Motor neuron (in vitro differentiated cells): Measurements from ENCODE around the gene CALB2. TPM values are rescaled to one million over a fixed set of nuclear protein-coding genes. Genes with fewer than 3 reads are reported as not detected.
A peak's percentile ranks its signal among the peaks of the same experiment; 100 is the strongest.
"Not testable (repeated sequence)": the region's sequence is repeated elsewhere in the genome, so short reads cannot be mapped to it uniquely, and the experiment has no call there.

Source experiments
- ATAC-seq, 8 experiments: fragments of 200-7000 bp; cut with Tn5 transposase; replicated peaks in 6 of 8; 2 replicates each; pipeline ENCODE4 v1.8.0; 2021; ENCODE audit warnings: mild to moderate bottlenecking in 8 of 8, moderate library complexity in 8 of 8
- H3K27ac ChIP-seq, 2 donors: fragments of 250-450 bp; sonication (Bioruptor Pico); 2 replicates each; pipeline ENCODE4 v1.9.0; 2021; ENCODE audit warnings: antibody characterized with exemption in 2 of 2, mild to moderate bottlenecking in 2 of 2, moderate library complexity in 1 of 2
- H3K4me1 ChIP-seq, 2 donors: fragments of 250-450 bp; sonication (Bioruptor Pico); replicated peaks in 1 of 2; 2 replicates each; pipeline ENCODE4 v1.6.1; 2021; ENCODE audit warnings: antibody characterized with exemption in 2 of 2, mild to moderate bottlenecking in 2 of 2, moderate library complexity in 1 of 2
- H3K4me3 ChIP-seq, 5 donors: fragments of 250-450 bp; sonication (Bioruptor Pico); 2 replicates each; pipeline ENCODE4 v1.9.0; 2021; ENCODE audit warnings: antibody characterized with exemption in 5 of 5, mild to moderate bottlenecking in 5 of 5, moderate library complexity in 4 of 5
- WGBS, 10 experiments: fragments of 450-650 bp; shearing (Covaris generic); methylation state at CpG; one replicate each; pipeline ENCODE4 v1.0.0; 2022; 5-methylcytosine and 5-hydroxymethylcytosine counted together
- in situ Hi-C, 9 experiments: fragments of 400-800 bp; cut with MboI; loops; one replicate each; pipeline ENCODE4 v1.15.0; 2021; ENCODE audit warnings: low sequenced_read_pairs in 9 of 9, low pct_unique_long_range_greater_than_20kb in 2 of 9; ENCODE audit not compliant: unreplicated experiment in 9 of 9
- total RNA-seq, 8 experiments: library from RNA; unstranded; fragments of 300-600 nt; gene quantifications; 2 replicates each; pipeline versions ENCODE4 v1.2.3 to v1.2.4, GENCODE V29; 2022

CALB2 gene
- total RNA-seq, 8 experiments from 2014 or later = 0.33 to 13.5 (median 0.83) TPM; not detected in 2

DNA sequence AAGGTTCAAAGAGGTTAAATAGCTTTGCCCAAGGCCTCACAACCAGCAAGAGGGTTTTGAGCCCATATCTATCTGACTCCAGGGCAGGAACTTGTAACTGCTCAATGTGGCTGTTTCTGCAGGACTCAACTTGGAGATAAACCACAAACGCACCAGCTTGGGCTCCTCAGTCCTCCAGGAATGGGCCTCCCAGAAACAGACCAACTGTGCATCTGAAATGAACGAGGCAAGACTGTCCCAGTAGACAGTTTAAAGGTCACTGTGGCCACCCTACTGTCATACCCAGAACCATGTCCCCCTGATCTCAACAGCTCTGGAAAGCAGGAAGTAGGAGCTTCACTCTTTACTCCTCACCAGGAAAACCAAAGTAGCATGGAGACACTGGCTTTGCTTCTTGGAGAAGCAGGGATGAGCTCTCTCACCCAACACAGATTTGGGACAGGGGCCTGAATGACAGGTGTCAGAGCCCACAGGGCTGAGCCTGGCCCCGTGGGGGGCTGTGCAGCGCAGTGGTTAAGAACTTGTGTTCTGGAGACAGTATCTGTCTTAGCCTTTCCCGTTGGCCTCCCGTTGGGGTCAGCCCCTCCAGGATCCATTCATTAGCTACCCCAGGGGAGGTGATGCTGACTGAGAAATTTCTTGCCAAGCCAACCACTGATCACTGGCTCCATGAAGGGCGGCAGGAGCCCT is 2.3 kb upstream of the CALB2 start:
- Histone ChIP-seq H3K27ac (no peak overlapping the region), H3K4me1 (no peaks in the 10 kb centered on the region), H3K4me3 (no peak overlapping the region)
- in situ Hi-C loops = no loop called here
- WGBS, 10 experiments = 0 to 100% (median 69%) methylated on average over 1 to 3 of the region's 7 CpGs; no CpG with 5 or more reads in 2 of the 10 experiments
- no peak for ATAC-seq

DNA sequence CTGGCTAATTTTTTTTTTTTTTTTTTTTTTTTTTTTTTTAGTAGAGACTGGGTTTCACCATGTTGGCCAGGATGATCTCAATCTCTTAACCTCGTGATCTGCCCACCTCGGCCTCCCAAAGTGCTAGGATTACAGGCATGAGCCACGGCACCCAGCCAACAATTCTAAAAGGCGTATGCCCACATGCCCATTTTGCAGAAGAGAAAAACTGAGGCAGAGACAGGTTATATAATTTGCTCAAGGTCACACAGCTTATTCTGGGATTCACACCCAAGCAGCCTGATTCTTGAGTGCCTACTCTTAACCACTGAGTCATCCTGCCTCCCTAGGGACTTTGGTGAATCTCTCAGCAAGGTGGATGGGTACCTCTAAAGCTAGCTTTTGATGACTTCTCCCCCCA is 1.6 kb upstream of the CALB2 start:
- WGBS, 10 experiments = 26 to 100% (median 60%) methylated on average over 1 to 3 of the region's 4 CpGs; no CpG with 5 or more reads in 6 of the 10 experiments
- H3K4me3 ChIP-seq, in situ Hi-C loops, H3K4me1 ChIP-seq, H3K27ac ChIP-seq, ATAC-seq: not testable (repeated sequence)

DNA sequence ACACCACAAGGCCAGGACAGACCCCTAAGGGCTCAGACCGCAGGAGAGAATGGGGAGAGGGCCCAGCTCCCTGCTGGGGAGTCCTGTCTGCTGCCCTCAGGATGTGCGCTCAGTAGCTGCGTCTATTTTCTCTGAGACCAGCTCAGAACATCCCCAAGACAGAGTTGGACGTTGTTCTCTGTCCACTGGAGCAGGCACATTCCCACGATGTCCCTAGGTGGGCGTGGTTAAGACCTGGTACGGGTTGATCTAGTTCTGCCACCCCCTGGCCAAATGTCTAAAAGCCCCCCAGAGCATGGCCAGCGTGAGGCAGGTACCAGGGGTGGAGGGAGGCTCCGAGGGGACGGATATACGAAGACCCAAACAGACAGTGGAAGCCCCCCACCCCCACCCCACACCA is 842 bp upstream of the CALB2 start:
- H3K4me1 ChIP-seq = no peaks in the 10 kb centered on the region
- 0 to 58% (median 20%) methylated on average over 1 to 4 of the region's 11 CpGs; no CpG with 5 or more reads in 5 of the 10 experiments for WGBS, 10 experiments
- no peak overlapping the region for H3K27ac ChIP-seq
- H3K4me3 ChIP-seq = no peak overlapping the region
- in situ Hi-C loops = no loop called here
- ATAC-seq = no peak

DNA sequence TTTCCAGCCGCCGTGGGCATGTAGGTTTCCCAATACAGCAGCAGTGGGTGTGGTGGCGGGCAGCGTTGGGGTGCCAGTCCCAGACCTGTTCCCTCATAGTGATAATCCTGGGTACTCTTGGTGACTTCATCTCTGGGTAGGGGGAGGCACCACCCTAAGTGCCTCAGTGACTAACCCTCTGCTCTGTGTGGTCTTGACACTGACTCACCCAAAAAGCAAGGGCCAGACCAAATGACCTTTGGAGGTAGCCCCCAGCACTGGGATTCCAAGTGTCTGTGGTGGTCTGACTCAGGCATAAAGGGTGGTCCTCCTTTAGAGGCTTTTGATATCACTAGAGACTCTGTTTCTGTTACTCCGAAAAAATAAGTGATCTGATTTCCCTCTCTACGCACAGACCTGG is 908 bp downstream of the CALB2 start:
- ATAC-seq = no peak
- no peak overlapping the region for H3K4me3 ChIP-seq
- WGBS, 10 experiments = 32 to 100% (median 81%) methylated on average over 1 to 3 of the region's 6 CpGs; no CpG with 5 or more reads in 4 of the 10 experiments
- H3K4me1 ChIP-seq = peaks cover 0 to 5% of the 10 kb centered on the region in 2 donors
- in situ Hi-C loops = no loop called here
- H3K27ac ChIP-seq = no peak overlapping the region

DNA sequence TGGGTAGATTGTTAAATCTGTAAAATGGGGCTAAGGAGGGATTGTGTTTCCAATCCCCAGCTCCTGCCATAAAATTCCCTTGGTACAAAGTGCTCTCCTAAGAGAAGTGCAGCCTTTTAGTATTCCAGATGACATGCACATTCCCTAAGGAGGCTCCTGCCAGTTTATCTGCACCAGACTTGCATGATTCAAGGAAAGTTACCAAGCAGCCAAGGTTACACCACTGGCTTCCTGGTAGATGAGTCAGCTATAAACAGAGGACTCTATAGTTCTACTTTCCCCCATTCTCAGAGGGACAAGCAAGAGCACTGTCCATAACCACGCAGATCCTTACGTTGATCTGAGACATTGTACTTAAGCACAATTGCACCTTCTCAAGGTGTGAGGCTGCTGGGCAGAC is 1.9 kb downstream of the CALB2 start:
- H3K4me1 ChIP-seq = peaks cover 0 to 6% of the 10 kb centered on the region in 2 donors
- 83 to 100% (median 87%) methylated on average over 1 to 2 of the region's 2 CpGs; no CpG with 5 or more reads in 7 of the 10 experiments for WGBS, 10 experiments
- no peak overlapping the region for H3K4me3 ChIP-seq
- H3K27ac ChIP-seq = no peak overlapping the region
- peak in 2 of 8 experiments; percentile 56 to 64 for ATAC-seq
- in situ Hi-C loops = no loop called here

DNA sequence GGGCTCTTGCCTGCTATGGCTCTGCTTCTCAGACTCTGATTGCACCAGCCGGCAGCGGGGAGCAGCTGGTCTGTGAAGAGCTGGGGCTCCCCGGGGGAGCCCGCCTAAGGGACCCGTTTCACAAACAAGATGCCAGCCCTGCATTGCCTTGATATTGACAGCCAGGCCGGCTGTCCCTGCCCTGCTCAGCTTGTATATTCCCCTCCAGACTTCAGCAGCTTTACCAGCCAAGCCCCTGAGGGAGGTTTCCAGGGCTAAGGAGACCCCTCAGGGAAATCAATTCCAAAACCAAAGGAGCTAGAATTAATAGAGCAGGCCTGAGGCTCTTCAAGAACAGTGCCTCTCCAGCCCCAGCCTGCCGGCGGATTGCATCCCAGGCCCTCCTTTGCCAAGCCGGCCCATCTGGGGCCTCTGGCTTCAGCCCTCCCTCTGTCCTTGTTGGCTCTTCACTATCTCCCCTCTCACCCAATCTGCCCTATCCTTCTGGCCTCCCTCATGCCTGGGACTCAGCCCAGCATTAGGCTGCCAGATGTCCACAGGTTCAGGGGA is 5.7 kb downstream of the CALB2 start:
- Histone ChIP-seq H3K4me1 (peaks cover 0 to 6% of the 10 kb centered on the region in 2 donors), H3K27ac (no peak overlapping the region), H3K4me3 (no peak overlapping the region)
- ATAC-seq = peak in 4 of 8 experiments; percentile 26 to 71 (median 46)
- in situ Hi-C loops = no loop called here
- WGBS, 10 experiments = 27 to 100% (median 56%) methylated on average over 2 to 4 of the region's 9 CpGs; no CpG with 5 or more reads in 5 of the 10 experiments

DNA sequence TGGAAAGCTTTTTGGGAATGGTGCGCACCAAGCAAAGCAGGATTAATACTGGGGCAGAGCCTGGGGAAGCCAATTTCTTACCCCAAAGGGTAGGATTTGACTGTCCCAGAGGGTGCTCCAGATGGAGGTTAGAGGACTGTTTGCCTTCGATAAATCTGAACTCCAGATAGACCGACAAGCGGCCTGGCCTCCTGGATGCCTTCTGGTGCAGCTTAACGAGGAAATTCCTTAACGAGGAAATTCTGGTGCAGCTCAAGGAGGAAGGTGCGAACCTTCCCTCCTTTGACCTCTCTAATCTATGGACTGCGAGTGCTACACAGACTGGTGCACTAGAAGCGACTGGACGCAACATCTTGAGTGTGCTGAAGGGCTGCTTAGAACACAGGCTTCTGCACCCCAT is 6.5 kb downstream of the CALB2 start:
- in situ Hi-C loops = no loop called here
- Histone ChIP-seq H3K27ac (no peak overlapping the region), H3K4me3 (no peak overlapping the region), H3K4me1 (peaks cover 0 to 6% of the 10 kb centered on the region in 2 donors)
- no peak for ATAC-seq
- WGBS, 10 experiments = 59 to 100% (median 85%) methylated on average over 1 to 6 of the region's 10 CpGs; no CpG with 5 or more reads in 4 of the 10 experiments

DNA sequence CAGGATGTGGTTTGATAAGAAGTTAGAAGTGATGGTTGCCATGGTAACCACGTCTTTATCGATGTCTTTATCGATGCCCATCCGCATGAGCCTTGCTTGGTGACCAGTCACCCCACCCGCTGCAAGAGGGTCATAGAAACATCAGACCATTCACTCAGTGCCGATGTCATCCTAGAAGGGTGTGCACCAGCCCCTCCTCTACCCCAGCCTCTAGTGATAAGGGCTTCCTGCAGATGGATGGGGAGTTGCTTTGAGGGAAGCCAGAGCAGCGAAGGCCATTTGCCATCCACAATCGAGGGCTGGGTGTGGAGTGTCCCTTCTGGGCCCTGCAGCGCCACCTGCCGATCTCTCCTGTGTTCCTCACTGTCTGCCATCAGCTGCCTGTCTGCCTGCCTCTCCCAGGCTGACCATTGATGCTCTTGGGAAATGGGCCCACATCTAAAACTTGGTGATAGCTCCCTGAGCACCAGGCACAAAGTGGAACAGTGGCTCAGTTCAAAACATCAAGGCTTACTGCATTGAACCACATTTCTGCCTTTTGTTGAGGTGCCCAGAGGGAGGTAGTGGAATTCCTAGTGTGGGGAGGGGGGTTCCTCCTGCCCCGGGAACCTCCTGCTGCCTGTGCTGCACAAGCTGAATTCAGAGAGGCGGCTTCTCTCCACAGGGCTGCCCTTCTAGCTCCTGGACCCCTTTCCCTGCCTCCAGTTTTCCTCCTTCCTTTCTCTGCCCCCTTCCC is 8.9 kb downstream of the CALB2 start:
- no peak overlapping the region for H3K4me3 ChIP-seq
- in situ Hi-C loops = no loop called here
- peaks cover 0 to 6% of the 10 kb centered on the region in 2 donors for H3K4me1 ChIP-seq
- ATAC-seq = peak; percentile 49 to 90 (median 76)
- no peak overlapping the region for H3K27ac ChIP-seq
- 0 to 100% (median 51%) methylated on average over 1 to 7 of the region's 12 CpGs; no CpG with 5 or more reads in 4 of the 10 experiments for WGBS, 10 experiments

DNA sequence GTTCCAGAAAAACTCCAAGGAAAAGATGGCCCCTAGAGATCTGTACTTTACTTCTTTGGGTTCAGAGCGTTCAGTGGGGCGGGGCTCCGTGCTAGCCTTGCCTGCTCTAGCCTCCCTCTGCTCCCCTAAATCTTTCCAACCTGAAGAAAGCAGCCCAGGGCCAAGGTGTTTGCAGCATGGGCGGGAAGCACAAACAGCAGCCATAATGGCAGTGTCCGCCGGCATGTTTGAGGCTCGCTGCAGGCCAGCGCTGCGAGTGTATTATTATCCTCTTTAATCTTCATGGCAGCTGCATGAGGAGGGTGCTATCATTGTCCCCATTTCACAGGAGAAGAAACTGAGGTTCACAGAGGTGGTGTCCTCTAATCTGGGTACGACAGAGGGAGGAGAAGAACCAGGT is 10.4 kb downstream of the CALB2 start:
- H3K27ac ChIP-seq = no peak overlapping the region
- in situ Hi-C loops = no loop called here
- H3K4me3 ChIP-seq = no peak overlapping the region
- H3K4me1 ChIP-seq = peaks cover 0 to 6% of the 10 kb centered on the region in 2 donors
- WGBS, 10 experiments = 20 to 100% (median 86%) methylated on average over 1 to 8 of the region's 10 CpGs; no CpG with 5 or more reads in 1 of the 10 experiments
- ATAC-seq = no peak

DNA sequence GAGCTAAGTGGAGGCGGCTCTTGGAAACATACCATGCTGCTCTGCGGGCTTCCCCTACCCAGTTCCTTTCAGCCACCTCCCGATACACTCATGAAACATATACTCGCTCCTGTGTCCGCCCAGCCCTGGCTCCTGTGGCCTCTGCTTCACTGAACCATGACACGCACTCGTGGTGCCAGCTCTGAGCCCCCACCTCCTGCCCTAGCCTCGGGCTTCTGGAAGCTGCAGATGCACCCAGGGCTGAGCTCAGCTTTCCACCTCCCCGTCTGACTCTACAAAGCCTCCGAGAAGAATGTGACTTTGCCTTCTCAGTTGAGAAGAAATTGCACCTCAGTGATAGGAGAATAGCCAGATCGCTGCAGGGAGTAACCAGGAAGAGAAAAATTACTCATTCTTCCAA is 11.0 kb downstream of the CALB2 start:
- peaks cover 0 to under 1% of the 10 kb centered on the region in 2 donors for H3K4me1 ChIP-seq
- H3K27ac ChIP-seq = no peak overlapping the region
- in situ Hi-C loops = no loop called here
- WGBS, 10 experiments = 47 to 100% (median 70%) methylated on average over 1 to 6 of the region's 11 CpGs; no CpG with 5 or more reads in 4 of the 10 experiments
- no peak overlapping the region for H3K4me3 ChIP-seq
- ATAC-seq = no peak

DNA sequence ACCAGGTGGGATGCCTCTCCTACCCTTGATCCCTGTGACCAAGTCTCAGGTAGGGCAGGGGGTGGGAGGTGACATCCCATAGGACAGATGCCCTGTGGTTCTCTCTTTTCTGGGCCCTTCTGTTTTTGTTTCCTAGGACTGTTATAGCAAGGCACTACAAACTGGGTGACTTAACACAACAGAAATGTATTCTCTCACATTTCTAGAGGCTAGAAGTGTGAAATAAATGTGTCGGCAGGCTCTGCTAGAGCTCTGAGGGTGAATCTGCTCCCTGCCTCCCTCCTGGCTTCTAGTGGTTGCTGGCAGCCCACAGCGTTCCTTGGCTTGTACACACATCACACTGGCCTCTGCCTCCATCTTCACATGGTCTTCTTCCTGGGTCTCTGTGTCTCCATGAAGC is 12.7 kb downstream of the CALB2 start:
- no peak for ATAC-seq
- in situ Hi-C loops = no loop called here
- 30 to 75% (median 68%) methylated on average over 1 to 2 of the region's 2 CpGs; no CpG with 5 or more reads in 6 of the 10 experiments for WGBS, 10 experiments
- Histone ChIP-seq H3K4me3 (no peak overlapping the region), H3K4me1 (no peaks in the 10 kb centered on the region), H3K27ac (no peak overlapping the region)

DNA sequence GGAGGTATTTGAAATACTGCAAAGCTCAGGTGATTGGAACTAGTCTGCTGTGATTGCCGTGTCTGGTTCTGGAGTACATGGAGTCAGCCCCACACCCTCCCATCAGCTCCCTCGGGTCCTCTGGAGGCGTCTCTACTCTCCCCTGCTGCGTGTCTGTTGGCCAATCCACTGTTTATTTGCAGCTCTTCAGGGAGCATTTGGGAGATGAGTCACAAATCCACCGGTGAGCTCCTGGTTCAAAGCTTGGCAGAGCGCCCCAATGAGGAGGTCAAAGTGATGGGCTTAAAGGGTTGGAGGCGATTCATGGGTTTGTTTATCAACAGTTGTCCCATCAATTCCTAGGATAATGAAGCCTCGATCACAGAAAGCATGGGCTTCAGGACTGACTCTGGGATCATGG is 14.6 kb downstream of the CALB2 start:
- WGBS, 10 experiments = 0 to 67% (median 50%) methylated on average over 1 to 4 of the region's 8 CpGs; no CpG with 5 or more reads in 4 of the 10 experiments
- no peak for ATAC-seq
- Histone ChIP-seq H3K27ac (no peak overlapping the region), H3K4me3 (no peak overlapping the region), H3K4me1 (no peaks in the 10 kb centered on the region)
- in situ Hi-C loops = no loop called here

DNA sequence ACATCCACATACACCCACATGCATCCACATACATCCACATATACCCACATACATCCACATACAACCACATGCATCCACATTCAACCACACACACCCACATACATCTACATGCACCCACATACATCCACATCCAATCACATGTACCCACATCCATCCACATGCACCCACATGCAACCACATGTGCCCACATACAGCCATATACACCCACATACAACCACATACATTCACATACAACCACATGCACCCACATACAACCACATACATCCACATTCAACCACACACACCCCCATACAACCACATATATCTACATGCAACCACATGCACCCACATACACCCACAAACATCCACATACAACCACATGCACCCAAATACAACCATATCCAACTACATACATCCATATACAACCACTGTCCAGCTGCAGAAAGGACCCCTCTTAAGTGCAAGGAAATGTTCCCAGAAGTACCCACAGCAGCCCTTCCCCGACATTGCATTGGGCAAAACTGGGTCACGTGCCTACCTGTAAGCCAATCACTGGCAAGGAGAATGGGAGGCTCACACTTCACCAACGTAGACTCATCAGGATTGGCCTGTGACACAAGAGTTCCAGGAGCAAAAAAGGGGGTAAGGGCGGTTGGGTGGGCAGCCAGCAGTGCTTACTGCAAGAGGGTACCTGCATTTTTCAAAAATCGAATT is 18.1 kb downstream of the CALB2 start:
- 20 to 100% (median 59%) methylated on average over 1 to 3 of the region's 5 CpGs; no CpG with 5 or more reads in 3 of the 10 experiments for WGBS, 10 experiments
- in situ Hi-C loops = no loop called here
- ATAC-seq = no peak

More for the DNA sequence above, 18.1 kb downstream of the CALB2 start:
- no peak overlapping the region for H3K4me3 ChIP-seq
- H3K4me1 ChIP-seq = no peaks in the 10 kb centered on the region
- H3K27ac ChIP-seq = no peak overlapping the region
